Myocyte (in vitro differentiated cells): ENCODE data around the gene SLC25A34. TPM values are rescaled to one million over a fixed set of nuclear protein-coding genes. Genes with fewer than 3 reads are reported as not detected.

Experiments used
- DNase-seq: peaks from one replicate; pipeline ENCODE4 v3.0.0-alpha.2; 2012; ENCODE audit warnings: low read depth
- total RNA-seq: library from RNA; depleted of rRNA; stranded (reverse); fragments of >200 nt; gene quantifications from 2 replicates; pipeline ENCODE4 v1.2.3, GENCODE V29; 2014

SLC25A34 gene
- total RNA-seq, 1 donor from 2014 or later, result 5.2 TPM

GRCh38 chr1:15749399-15750291 is 13.6 kb downstream of the SLC25A34 start:
- DNase-seq, result no peak

- DNase-seq, result no peak
Measured at GRCh38 chr1:15750924-15751323, 14.9 kb downstream of the SLC25A34 start.

- DNase-seq, result no peak
Measured at GRCh38 chr1:15751717-15752116, 15.7 kb downstream of the SLC25A34 start.

- DNase-seq, result no peak
Measured at GRCh38 chr1:15753776-15754175, 17.7 kb downstream of the SLC25A34 start.

GRCh38 chr1:15755021-15755645 is 19.1 kb downstream of the SLC25A34 start:
- DNase-seq, result no peak

GRCh38 chr1:15755646-15756040 is 19.6 kb downstream of the SLC25A34 start:
- no peak for DNase-seq

GRCh38 chr1:15756143-15757015 is 20.3 kb downstream of the SLC25A34 start:
- DNase-seq, result no peak

- no peak for DNase-seq
Measured at GRCh38 chr1:15757016-15757543, 21.0 kb downstream of the SLC25A34 start.

- peak; percentile 75 for DNase-seq
Measured at GRCh38 chr1:15757575-15758342, 21.7 kb downstream of the SLC25A34 start.

- DNase-seq, result no peak
Measured at GRCh38 chr1:15758343-15758931, 22.4 kb downstream of the SLC25A34 start, which contains the start of gene FBLIM1. TSS of gene FBLIM1 (plus strand) at chr1:15758795. CDS start at chr1:15764984, 6,189 bp downstream.

- DNase-seq, result peak; percentile 84
Measured at GRCh38 chr1:15758953-15759661, 23.0 kb downstream of the SLC25A34 start.

GRCh38 chr1:15760520-15761211 is 24.6 kb downstream of the SLC25A34 start:
- DNase-seq, result peak; percentile 36

- no peak for DNase-seq
Measured at GRCh38 chr1:15761366-15762128, 25.5 kb downstream of the SLC25A34 start.

- no peak for DNase-seq
Measured at GRCh38 chr1:15762546-15762945, 26.5 kb downstream of the SLC25A34 start.

- no peak for DNase-seq
Measured at GRCh38 chr1:15764269-15764764, 28.3 kb downstream of the SLC25A34 start.

- no peak for DNase-seq
Measured at GRCh38 chr1:15764890-15765289, 28.8 kb downstream of the SLC25A34 start.

- peak; percentile 64 for DNase-seq
Measured at GRCh38 chr1:15765495-15766194, 29.6 kb downstream of the SLC25A34 start.
